Sigmoid colon (tissue), 4 donors: Measurements from ENCODE around the gene ZDHHC7.

Experiments
- POLR2A ChIP-seq, 2 donors: fragments of 450-650 bp; IDR thresholded peaks; one replicate each; pipeline ENCODE4 v1.6.1; 2016; ENCODE audit warnings: antibody characterized with exemption in 2 of 2, mild to moderate bottlenecking in 2 of 2, moderate library complexity in 2 of 2
- POLR2AphosphoS5 ChIP-seq, 4 donors: sonication (generic); formaldehyde crosslinking; IDR thresholded peaks; one replicate each; pipeline ENCODE4 v1.6.1; 2017; ENCODE audit warnings: antibody characterized with exemption in 4 of 4
- TF ChIP-seq, protein P1 (sequence below), 4 experiments: fragments of 450-650 bp in 3 of 4; fragments of 200-600 bp in 1 of 4; IDR thresholded peaks; one replicate each; pipeline ENCODE4 v1.5.1; 2016 to 2019; ENCODE audit warnings: antibody characterized with exemption in 4 of 4, mild to moderate bottlenecking in 3 of 4, moderate library complexity in 2 of 4

DNA sequence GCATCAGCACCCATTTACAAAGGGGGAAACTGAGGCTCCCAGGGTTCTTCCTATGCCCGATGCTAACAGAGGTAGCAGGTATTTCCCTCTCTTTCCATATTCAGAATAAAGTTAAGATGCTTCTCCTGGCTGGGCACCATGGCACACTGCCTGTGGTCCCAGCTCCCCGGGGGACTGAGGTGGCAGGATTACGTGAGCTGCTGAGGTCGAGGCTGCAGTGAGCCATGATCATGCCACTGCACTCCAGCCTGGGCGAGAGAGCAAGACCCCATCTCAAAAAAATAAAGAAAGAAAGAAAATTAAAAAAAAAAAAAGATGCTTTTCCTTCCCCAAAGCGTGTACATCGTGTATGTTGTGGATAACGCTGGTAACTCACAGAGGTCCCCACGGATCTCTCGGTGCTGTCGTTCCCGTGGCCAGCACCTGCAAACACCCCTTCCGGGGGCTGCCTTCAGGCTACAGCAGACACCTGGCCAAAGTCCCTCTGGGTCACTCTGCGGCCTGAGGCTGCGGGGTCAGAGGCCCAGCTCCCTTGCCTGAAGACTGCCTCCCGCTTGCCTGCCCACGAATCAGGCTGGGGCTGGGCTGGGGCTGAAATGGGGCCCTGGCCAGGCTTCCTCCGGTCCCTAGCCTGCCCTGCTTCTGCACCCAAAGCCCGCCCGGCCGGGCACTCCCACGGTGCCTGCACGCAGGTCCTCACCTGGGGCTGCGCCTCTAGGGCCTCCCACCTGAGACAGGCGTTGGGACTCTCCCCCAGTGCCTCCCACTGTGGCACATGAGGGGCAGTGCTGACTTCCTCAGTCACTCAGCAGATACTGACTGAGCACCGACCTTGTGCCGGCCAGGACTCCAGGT, 63.1 kb downstream of the ZDHHC7 start:
- TF ChIP-seq, protein P1, sequence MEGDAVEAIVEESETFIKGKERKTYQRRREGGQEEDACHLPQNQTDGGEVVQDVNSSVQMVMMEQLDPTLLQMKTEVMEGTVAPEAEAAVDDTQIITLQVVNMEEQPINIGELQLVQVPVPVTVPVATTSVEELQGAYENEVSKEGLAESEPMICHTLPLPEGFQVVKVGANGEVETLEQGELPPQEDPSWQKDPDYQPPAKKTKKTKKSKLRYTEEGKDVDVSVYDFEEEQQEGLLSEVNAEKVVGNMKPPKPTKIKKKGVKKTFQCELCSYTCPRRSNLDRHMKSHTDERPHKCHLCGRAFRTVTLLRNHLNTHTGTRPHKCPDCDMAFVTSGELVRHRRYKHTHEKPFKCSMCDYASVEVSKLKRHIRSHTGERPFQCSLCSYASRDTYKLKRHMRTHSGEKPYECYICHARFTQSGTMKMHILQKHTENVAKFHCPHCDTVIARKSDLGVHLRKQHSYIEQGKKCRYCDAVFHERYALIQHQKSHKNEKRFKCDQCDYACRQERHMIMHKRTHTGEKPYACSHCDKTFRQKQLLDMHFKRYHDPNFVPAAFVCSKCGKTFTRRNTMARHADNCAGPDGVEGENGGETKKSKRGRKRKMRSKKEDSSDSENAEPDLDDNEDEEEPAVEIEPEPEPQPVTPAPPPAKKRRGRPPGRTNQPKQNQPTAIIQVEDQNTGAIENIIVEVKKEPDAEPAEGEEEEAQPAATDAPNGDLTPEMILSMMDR (IDR thresholded peaks at IDR 0.05) = no peak
- no peak for TF ChIP-seq POLR2A (IDR thresholded peaks at IDR 0.05)
- TF ChIP-seq POLR2AphosphoS5 (IDR thresholded peaks at IDR 0.05) = no peak
